Measurements from ENCODE around the gene MUC16.

DNA sequence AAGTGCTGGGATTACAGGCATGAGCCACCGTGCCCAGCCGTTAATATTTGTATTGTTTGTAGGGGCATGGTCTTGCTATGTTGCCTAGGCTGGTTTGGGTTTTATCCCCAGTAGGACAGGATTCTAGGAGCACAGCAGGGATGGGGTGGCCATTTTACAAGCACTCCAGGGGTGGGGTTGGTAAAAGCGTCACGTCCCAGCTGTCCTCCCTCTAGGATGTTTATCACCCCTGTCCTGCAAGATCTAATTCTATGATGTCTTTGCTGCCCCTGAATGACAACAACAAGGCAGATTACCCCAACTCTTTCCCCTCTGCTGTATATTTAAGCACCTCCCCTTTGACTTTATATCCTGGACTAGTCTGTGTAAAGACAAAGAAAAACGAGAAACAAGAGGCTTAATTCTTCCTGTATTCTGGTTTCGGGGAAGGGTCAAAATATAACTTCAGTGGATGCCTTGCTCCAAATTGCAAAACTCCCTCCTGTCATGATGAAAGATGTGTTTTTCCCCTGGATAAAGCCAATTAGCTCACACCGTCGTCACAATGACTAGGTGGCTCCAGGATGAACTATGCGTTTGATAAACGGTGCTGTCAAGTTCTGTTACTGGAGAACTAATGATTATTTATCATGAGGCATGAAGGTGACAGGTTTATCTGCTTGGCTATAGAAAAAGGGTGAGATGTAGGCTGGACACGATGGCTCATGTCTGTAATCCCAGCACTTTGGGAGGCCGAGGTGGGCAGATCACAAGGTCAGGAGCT is 48.9 kb upstream of the MUC16 start:
- TF ChIP-seq, protein P1, sequence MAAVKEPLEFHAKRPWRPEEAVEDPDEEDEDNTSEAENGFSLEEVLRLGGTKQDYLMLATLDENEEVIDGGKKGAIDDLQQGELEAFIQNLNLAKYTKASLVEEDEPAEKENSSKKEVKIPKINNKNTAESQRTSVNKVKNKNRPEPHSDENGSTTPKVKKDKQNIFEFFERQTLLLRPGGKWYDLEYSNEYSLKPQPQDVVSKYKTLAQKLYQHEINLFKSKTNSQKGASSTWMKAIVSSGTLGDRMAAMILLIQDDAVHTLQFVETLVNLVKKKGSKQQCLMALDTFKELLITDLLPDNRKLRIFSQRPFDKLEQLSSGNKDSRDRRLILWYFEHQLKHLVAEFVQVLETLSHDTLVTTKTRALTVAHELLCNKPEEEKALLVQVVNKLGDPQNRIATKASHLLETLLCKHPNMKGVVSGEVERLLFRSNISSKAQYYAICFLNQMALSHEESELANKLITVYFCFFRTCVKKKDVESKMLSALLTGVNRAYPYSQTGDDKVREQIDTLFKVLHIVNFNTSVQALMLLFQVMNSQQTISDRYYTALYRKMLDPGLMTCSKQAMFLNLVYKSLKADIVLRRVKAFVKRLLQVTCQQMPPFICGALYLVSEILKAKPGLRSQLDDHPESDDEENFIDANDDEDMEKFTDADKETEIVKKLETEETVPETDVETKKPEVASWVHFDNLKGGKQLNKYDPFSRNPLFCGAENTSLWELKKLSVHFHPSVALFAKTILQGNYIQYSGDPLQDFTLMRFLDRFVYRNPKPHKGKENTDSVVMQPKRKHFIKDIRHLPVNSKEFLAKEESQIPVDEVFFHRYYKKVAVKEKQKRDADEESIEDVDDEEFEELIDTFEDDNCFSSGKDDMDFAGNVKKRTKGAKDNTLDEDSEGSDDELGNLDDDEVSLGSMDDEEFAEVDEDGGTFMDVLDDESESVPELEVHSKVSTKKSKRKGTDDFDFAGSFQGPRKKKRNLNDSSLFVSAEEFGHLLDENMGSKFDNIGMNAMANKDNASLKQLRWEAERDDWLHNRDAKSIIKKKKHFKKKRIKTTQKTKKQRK (IDR thresholded peaks at IDR 0.05; ENCODE audit: low read length), result no peak
- TF ChIP-seq MEIS1 (CRISPR knock-in tag; IDR thresholded peaks at IDR 0.05; ENCODE audit: borderline replicate concordance) (no peak), POLR2A (IDR thresholded peaks at IDR 0.05; ENCODE audit: insufficient read depth in 1 of 2, low read depth in 2 of 2, low read length in 2 of 2) (no peak), ZNF121 (CRISPR knock-in tag; IDR thresholded peaks at IDR 0.05) (no peak), ZBTB8A (CRISPR knock-in tag; IDR thresholded peaks at IDR 0.05; ENCODE audit: borderline replicate concordance, low read depth) (no peak), HMG20A (CRISPR knock-in tag; IDR thresholded peaks at IDR 0.05; ENCODE audit: borderline replicate concordance) (no peak)
- TF ChIP-seq, protein P2, sequence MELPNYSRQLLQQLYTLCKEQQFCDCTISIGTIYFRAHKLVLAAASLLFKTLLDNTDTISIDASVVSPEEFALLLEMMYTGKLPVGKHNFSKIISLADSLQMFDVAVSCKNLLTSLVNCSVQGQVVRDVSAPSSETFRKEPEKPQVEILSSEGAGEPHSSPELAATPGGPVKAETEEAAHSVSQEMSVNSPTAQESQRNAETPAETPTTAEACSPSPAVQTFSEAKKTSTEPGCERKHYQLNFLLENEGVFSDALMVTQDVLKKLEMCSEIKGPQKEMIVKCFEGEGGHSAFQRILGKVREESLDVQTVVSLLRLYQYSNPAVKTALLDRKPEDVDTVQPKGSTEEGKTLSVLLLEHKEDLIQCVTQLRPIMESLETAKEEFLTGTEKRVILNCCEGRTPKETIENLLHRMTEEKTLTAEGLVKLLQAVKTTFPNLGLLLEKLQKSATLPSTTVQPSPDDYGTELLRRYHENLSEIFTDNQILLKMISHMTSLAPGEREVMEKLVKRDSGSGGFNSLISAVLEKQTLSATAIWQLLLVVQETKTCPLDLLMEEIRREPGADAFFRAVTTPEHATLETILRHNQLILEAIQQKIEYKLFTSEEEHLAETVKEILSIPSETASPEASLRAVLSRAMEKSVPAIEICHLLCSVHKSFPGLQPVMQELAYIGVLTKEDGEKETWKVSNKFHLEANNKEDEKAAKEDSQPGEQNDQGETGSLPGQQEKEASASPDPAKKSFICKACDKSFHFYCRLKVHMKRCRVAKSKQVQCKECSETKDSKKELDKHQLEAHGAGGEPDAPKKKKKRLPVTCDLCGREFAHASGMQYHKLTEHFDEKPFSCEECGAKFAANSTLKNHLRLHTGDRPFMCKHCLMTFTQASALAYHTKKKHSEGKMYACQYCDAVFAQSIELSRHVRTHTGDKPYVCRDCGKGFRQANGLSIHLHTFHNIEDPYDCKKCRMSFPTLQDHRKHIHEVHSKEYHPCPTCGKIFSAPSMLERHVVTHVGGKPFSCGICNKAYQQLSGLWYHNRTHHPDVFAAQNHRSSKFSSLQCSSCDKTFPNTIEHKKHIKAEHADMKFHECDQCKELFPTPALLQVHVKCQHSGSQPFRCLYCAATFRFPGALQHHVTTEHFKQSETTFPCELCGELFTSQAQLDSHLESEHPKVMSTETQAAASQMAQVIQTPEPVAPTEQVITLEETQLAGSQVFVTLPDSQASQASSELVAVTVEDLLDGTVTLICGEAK (IDR thresholded peaks at IDR 0.05), result no peak
- TF ChIP-seq, protein P2 (CRISPR knock-in tag; IDR thresholded peaks at IDR 0.05), result no peak
- TF ChIP-seq, protein P3, sequence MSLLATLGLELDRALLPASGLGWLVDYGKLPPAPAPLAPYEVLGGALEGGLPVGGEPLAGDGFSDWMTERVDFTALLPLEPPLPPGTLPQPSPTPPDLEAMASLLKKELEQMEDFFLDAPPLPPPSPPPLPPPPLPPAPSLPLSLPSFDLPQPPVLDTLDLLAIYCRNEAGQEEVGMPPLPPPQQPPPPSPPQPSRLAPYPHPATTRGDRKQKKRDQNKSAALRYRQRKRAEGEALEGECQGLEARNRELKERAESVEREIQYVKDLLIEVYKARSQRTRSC (CRISPR knock-in tag; IDR thresholded peaks at IDR 0.05; ENCODE audit: low read depth), result no peak
- TF ChIP-seq, protein P4, sequence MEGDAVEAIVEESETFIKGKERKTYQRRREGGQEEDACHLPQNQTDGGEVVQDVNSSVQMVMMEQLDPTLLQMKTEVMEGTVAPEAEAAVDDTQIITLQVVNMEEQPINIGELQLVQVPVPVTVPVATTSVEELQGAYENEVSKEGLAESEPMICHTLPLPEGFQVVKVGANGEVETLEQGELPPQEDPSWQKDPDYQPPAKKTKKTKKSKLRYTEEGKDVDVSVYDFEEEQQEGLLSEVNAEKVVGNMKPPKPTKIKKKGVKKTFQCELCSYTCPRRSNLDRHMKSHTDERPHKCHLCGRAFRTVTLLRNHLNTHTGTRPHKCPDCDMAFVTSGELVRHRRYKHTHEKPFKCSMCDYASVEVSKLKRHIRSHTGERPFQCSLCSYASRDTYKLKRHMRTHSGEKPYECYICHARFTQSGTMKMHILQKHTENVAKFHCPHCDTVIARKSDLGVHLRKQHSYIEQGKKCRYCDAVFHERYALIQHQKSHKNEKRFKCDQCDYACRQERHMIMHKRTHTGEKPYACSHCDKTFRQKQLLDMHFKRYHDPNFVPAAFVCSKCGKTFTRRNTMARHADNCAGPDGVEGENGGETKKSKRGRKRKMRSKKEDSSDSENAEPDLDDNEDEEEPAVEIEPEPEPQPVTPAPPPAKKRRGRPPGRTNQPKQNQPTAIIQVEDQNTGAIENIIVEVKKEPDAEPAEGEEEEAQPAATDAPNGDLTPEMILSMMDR (CRISPR knock-in tag; IDR thresholded peaks at IDR 0.05), result no peak
- TF ChIP-seq, protein P5, sequence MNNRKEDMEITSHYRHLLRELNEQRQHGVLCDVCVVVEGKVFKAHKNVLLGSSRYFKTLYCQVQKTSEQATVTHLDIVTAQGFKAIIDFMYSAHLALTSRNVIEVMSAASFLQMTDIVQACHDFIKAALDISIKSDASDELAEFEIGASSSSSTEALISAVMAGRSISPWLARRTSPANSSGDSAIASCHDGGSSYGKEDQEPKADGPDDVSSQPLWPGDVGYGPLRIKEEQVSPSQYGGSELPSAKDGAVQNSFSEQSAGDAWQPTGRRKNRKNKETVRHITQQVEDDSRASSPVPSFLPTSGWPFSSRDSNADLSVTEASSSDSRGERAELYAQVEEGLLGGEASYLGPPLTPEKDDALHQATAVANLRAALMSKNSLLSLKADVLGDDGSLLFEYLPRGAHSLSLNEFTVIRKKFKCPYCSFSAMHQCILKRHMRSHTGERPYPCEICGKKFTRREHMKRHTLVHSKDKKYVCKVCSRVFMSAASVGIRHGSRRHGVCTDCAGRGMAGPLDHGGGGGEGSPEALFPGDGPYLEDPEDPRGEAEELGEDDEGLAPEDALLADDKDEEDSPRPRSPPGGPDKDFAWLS (CRISPR knock-in tag; IDR thresholded peaks at IDR 0.05; ENCODE audit: borderline replicate concordance), result no peak
